Measurements from ENCODE around the gene DAAM2.

Gene DAAM2

DNA sequence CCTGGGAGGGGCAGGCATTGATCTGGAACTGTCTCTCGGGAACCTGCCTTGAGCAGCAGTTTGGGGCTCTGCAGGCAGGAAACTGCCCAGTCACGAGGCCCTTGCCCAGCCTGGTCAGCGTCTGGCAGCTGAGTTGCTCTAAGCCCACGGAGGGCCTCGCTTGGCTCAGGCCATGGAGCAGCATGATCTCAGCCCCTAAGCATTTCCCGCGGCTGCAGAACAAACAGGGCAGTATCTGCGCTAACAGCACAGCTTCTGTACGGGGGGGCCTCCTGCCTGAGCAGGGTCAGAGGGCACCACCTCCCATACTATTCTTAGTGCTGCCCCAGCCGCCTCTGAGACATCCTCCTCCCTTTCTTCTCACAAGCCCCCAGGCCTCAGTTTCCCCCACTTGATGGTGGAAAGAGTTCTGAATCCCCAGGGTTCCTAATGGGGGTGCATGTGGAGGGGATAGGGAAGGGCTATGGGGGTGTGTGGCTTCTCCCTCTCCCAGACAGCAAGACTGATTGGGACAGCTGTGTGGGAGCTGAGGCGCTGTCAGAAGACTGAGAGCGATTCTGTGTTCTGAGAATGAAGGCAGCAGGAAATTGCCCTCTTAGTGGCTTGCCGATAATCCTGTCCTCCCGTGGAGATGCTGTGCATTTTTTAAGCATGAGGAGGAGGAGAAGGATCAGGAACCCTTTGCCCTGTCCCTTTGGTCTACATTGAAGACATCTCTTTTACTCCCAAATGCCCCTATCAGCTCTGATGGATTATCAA, 95.7 kb downstream of the DAAM2 start:
- no peak for DNase-seq (ENCODE audit: low spot score)

DNA sequence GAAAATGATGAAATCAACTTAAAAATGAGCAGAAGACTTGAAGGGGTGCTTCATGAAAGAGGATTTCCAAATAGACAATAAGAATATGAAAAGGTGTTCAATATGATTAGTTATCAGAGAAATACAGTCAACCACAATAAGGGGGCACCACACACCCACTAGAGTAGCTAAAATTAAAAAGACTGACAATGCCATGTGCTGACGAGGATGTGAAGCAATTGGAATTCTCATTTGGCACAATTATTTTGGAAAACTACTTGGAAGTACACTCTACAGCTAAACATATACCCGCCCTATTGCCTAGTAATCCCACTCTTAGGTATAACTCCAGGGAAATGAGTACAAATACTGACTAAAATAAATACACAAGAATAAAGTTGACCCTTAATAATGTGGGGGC, 97.1 kb downstream of the DAAM2 start:
- DNase-seq (ENCODE audit: low spot score), result no peak

DNA sequence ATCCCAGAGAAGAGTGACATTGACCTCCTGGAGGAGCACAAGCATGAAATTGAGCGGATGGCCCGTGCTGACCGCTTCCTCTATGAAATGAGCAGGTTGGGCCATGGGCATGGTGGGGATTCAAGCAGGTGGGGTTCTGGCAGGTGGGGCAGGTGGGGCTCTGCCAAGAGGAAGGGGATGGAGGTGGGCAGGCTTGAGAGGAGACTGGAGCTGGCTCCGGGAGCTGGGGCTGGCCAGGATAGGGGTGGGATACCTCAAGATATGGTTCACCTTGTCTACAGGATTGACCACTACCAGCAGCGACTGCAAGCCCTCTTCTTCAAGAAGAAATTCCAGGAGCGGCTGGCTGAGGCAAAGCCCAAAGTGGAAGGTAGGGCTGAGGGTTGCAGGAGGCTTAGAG, 99.2 kb downstream of the DAAM2 start:
- DNase-seq (ENCODE audit: low spot score), result no peak

DNA sequence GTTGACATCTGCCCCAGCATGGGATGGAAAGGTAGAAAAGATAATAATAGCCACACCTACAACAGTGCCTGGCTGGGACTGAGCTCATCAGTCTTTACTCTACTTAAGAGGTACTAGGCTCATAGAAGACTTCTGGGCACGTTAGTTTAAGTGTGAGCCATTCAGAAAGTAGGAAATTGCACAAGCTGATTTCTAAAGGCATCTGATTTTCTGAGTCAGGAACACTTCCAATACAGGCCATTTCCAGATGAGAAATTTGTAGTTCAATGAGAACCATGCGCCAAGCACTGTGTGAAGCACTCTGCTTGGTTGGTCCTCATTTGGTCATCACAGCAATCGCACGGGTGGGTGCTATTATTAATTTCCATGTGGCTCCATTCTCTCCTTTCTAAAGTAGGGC, 99.8 kb downstream of the DAAM2 start:
- no peak for DNase-seq (ENCODE audit: low spot score)

- DNase-seq (ENCODE audit: low spot score), result peak; percentile 5
Measured at GRCh38 chr6:39892490-39893129, 100.4 kb downstream of the DAAM2 start.

DNA sequence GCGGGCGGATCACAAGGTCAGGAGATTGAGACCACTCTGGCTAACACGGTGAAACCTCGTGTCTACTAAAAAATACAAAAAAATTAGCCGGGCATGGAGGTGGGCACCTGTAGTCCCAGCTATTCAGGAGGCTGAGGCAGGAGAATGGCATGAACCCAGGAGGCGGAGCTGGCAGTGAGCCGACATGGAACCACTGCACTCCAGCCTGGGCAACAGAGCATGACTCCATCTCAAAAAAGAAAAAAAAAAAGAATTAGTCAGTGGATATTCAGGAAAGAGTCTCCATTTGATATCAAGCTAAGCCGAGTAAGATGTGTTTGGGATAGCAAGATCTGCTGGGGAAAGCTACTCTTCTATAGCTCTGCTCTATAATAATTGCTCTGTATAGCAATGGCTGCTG, 101.1 kb downstream of the DAAM2 start:
- DNase-seq (ENCODE audit: low spot score), result no peak

- DNase-seq (ENCODE audit: low spot score), result no peak
Measured at GRCh38 chr6:39896701-39897100, 104.5 kb downstream of the DAAM2 start.

GRCh38 chr6:39897698-39898097, 105.5 kb downstream of the DAAM2 start:
- no peak for DNase-seq (ENCODE audit: low spot score)

DNA sequence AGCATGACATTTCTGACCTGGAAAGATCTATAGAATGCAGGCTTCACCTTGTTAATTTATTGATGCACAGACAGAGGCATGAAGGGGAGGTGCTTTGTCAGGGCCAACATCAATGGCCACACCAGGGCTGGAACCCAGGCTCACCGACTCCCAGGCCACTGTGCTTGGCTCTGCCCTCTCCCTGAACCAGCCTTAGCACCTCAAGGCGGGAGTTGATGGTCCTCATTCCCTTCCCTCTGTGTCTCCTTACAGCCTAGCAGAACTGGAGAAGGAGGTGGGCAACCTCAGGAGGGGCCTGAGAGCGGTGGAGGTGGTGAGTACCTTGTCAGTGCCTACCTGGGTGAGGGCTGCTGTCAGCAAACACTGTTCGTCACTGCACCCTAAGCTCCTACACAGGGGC, 106.4 kb downstream of the DAAM2 start:
- no peak for DNase-seq (ENCODE audit: low spot score)

GRCh38 chr6:39899554-39900295, 107.5 kb downstream of the DAAM2 start:
- no peak for DNase-seq (ENCODE audit: low spot score)

- no peak for DNase-seq (ENCODE audit: low spot score)
Measured at GRCh38 chr6:39901116-39901655, 109.0 kb downstream of the DAAM2 start.

- no peak for DNase-seq (ENCODE audit: low spot score)
Measured at GRCh38 chr6:39901670-39902069, 109.5 kb downstream of the DAAM2 start.

GRCh38 chr6:39902136-39902535, 110.0 kb downstream of the DAAM2 start:
- DNase-seq (ENCODE audit: low spot score), result no peak

DNA sequence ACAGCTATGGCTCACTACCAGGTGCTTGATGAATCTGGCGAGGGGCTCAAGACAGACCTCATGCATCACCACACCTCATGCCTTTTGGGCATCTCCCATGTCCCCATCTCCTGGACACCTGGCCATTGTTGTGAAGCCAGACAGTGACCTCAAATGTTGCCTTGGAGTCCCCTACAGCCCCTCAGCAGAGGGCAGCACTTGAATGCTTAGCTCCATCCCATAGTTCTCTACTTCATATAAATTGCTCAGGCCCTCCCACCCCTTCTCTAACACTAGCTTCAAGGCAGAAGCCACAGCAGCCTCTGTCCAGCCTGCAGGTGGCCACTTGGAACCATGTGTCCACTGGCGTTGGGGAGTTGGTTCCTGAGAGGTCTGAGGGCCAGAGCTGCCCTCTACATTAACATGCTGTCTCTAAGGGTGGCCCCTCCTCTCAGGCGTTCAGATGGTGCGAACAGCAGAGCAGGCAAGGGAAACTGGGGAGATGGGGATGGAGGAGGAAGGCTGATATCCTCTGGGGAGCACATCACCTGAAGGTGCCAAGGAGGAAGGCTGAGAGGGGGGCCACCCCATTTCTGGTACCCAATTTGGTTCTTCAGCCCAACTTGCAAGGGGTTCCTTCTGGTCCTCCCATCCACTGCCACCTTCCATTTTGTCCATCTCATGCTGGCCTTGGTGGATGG, 110.8 kb downstream of the DAAM2 start:
- DNase-seq (ENCODE audit: low spot score), result no peak

- DNase-seq (ENCODE audit: low spot score), result no peak
Measured at GRCh38 chr6:39903656-39904055, 111.5 kb downstream of the DAAM2 start.

- no peak for DNase-seq (ENCODE audit: low spot score)
Measured at GRCh38 chr6:39904946-39905639, 112.9 kb downstream of the DAAM2 start.

DNA sequence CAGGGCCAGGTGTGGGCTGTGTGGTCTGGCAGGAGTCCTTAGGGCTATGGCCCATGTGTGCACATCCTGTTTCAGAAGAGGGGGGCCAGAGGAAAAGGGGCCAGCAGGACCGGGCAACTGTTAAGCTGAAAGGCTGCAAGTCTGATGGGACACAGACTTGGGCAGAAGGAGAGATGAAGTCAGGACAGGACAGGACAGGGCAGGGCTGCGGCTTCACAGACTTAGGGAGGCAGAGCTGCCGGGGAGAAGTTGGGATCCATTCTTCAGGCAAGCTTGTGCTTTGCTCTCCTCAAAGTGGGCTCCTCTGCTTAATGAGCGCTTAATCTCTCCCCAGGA, 113.4 kb downstream of the DAAM2 start:
- no peak for DNase-seq (ENCODE audit: low spot score)

- DNase-seq (ENCODE audit: low spot score), result no peak
Measured at GRCh38 chr6:39906318-39906761, 114.2 kb downstream of the DAAM2 start.

GRCh38 chr6:39907871-39908575, 115.8 kb downstream of the DAAM2 start:
- DNase-seq (ENCODE audit: low spot score), result no peak

GRCh38 chr6:39908838-39909583, 116.8 kb downstream of the DAAM2 start:
- DNase-seq (ENCODE audit: low spot score), result no peak

Data from RKO (cell line).